NOMO-1 treated with DMSO at 0.1 percent for 48 hours (cell line): Measurements from ENCODE around the gene PEDS1.
"Not testable (repeated sequence)": the region's sequence is repeated elsewhere in the genome, so short reads cannot be mapped to it uniquely, and the experiment has no call there.

Experiments used
- DNase-seq: peaks from one replicate; lab custom pipeline; 2025; ENCODE audit not compliant: unreplicated experiment; lab: John Stamatoyannopoulos, UW

The PEDS1 gene

GRCh38 chr20:50153500-50154377 lies at the start of gene PEDS1:
Gene PEDS1 (minus strand): TSS chr20:50153723. CDS start chr20:50153637, 86 bp downstream.
- peak; percentile 87 for DNase-seq

- DNase-seq, result no peak
Observed at GRCh38 chr20:50202677-50203076, 49.2 kb upstream of the PEDS1 start.

- DNase-seq, result not testable (repeated sequence)
Observed at GRCh38 chr20:50201710-50202109, 48.2 kb upstream of the PEDS1 start.

GRCh38 chr20:50200482-50201104 lies 47.1 kb upstream of the PEDS1 start:
- no peak for DNase-seq

GRCh38 chr20:50199703-50200102 lies 46.2 kb upstream of the PEDS1 start:
- DNase-seq, result no peak

- DNase-seq, result no peak
Observed at GRCh38 chr20:50198716-50199115, 45.2 kb upstream of the PEDS1 start.

- DNase-seq, result no peak
Observed at GRCh38 chr20:50198180-50198666, 44.7 kb upstream of the PEDS1 start.

- DNase-seq, result no peak
Observed at GRCh38 chr20:50197463-50198179, 44.1 kb upstream of the PEDS1 start.

- no peak for DNase-seq
Observed at GRCh38 chr20:50196896-50197295, 43.4 kb upstream of the PEDS1 start.

GRCh38 chr20:50196248-50196647 lies 42.7 kb upstream of the PEDS1 start:
- no peak for DNase-seq

- DNase-seq, result no peak
Observed at GRCh38 chr20:50195524-50196120, 42.1 kb upstream of the PEDS1 start.

- DNase-seq, result no peak
Observed at GRCh38 chr20:50194831-50195523, 41.5 kb upstream of the PEDS1 start.

- no peak for DNase-seq
Observed at GRCh38 chr20:50194422-50194830, 40.9 kb upstream of the PEDS1 start.

GRCh38 chr20:50193836-50194421 lies 40.4 kb upstream of the PEDS1 start:
- DNase-seq, result no peak

- DNase-seq, result no peak
Observed at GRCh38 chr20:50193199-50193835, 39.8 kb upstream of the PEDS1 start.

GRCh38 chr20:50192364-50193198 lies 39.1 kb upstream of the PEDS1 start:
- DNase-seq, result peak; percentile 93

- DNase-seq, result peak; percentile 61
Observed at GRCh38 chr20:50191544-50192363, 38.2 kb upstream of the PEDS1 start.

GRCh38 chr20:50191065-50191543 lies 37.6 kb upstream of the PEDS1 start:
- peak; percentile 69 for DNase-seq
